ENCODE results near the gene RNPEP.

- no peak for TF ChIP-seq REST (IDR thresholded peaks at IDR 0.05; ENCODE audit: unreplicated experiment)
- peak; percentile 65 to 88 for TF ChIP-seq CTCF (conservative IDR thresholded peaks at IDR 0.05; ENCODE audit: low read depth in 2 of 2)
- TF ChIP-seq POLR2AphosphoS5 (IDR thresholded peaks at IDR 0.05; ENCODE audit: low read depth): no peak
- TF ChIP-seq ZNF331 (CRISPR knock-in tag; IDR thresholded peaks at IDR 0.05; ENCODE audit: low read depth): no peak
- no peak for TF ChIP-seq ETS1 (IDR thresholded peaks at IDR 0.05)
- TF ChIP-seq EZH2 (IDR thresholded peaks at IDR 0.05; ENCODE audit: low read depth, unreplicated experiment): no peak
- TF ChIP-seq EZH2phosphoT487 (IDR thresholded peaks at IDR 0.05; ENCODE audit: unreplicated experiment): no peak
- TF ChIP-seq CREB1 (CRISPR knock-in tag; IDR thresholded peaks at IDR 0.05; ENCODE audit: low read depth): no peak
Observed at GRCh38 chr1:202005958-202006357, 23.5 kb downstream of the RNPEP start.

All from GM23338 (cell line).